GM13976 (cell line): ENCODE data around the gene CNKSR3.
"Not testable (repeated sequence)": the region's sequence is repeated elsewhere in the genome, so short reads cannot be mapped to it uniquely, and the experiment has no call there.

Source experiments
- DNase-seq: peaks from one replicate; pipeline ENCODE4 v3.0.0; 2012; ENCODE audit warnings: low spot score
- CTCF ChIP-seq: IDR thresholded peaks from 2 replicates; pipeline ENCODE4 v1.5.1; 2012; ENCODE audit warnings: borderline replicate concordance, mild to moderate bottlenecking; ENCODE audit not compliant: insufficient read depth; ENCODE audit errors: extremely low read depth, missing control alignments, control extremely low read depth
- in situ Hi-C: fragments of 300-500 bp; cut with MboI; formaldehyde crosslinking; loops from one replicate; pipeline ENCODE4 v1.12.0; 2022; ENCODE audit warnings: low sequenced_read_pairs, mixed read lengths, inconsistent platforms; ENCODE audit not compliant: unreplicated experiment

Gene CNKSR3

DNA sequence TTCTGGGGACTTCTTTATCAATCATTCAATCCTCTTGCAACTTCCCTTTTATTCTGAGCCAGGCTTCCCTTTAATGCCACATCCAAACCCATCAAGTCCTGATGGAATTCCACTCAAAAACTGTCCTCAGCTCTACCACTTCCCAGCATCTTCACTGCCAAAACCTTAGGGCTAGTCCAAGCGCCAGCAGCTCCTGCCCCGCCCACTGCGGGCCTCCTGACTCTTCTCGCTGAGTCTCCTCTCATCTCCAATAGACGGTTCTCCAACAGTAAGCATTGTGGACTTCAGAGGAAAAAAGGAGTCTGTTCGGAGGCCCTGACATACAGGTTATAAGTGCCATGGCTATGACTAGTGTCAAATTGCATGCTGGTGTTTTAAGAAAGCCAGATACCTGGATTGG lies 38.7 kb upstream of the CNKSR3 start:
- no peak for TF ChIP-seq CTCF
- no peak for DNase-seq
- in situ Hi-C loops = no loop called here

- DNase-seq = no peak
- in situ Hi-C loops = no loop called here
- no peak for TF ChIP-seq CTCF
Measured at GRCh38 chr6:154548130-154548830, 37.8 kb upstream of the CNKSR3 start.

- no peak for DNase-seq
- TF ChIP-seq CTCF = no peak
- in situ Hi-C loops = no loop called here
Measured at GRCh38 chr6:154543628-154544027, 33.1 kb upstream of the CNKSR3 start.

DNA sequence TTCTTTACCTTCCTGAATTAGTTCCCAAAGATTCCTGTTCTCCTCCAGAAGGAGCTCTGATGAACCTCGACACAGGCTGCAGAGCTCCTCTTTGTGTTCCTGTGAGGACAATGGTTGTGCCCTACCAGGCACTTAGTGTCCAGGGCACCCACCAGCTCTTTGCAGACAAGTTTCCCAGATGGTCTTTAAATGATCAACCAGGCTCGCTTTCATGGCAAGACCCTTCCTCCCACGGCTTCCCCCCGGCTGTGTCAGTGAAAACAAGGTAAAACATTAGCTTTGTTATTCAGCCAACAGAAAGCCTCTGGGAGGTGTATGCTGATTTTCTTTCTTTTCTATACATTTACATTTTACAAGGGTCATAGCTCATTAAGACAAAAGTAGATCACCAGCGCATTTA lies 32.3 kb upstream of the CNKSR3 start:
- in situ Hi-C loops = no loop called here
- TF ChIP-seq CTCF = no peak
- no peak for DNase-seq

- in situ Hi-C loops = not testable (repeated sequence)
Measured at GRCh38 chr6:154541837-154542236, 31.4 kb upstream of the CNKSR3 start.

GRCh38 chr6:154539593-154540269 lies 29.2 kb upstream of the CNKSR3 start:
- in situ Hi-C loops = no loop called here

More at GRCh38 chr6:154541837-154542236, 31.4 kb upstream of the CNKSR3 start:
- DNase-seq = not testable (repeated sequence)

More at GRCh38 chr6:154539593-154540269, 29.2 kb upstream of the CNKSR3 start:
- no peak for TF ChIP-seq CTCF
- DNase-seq = no peak
